ENCODE data around the gene TMEM245.

GRCh38 chr9:109086221-109086620 is 33.5 kb downstream of the TMEM245 start:
- no peak for TF ChIP-seq CTCF (IDR thresholded peaks at IDR 0.05)
- no peak for TF ChIP-seq POLR2A (IDR thresholded peaks at IDR 0.05)

All from testis (tissue), 2 donors.